Measurements from ENCODE around the gene FCER2. TPM values are rescaled to one million over a fixed set of nuclear protein-coding genes. Genes with fewer than 3 reads are reported as not detected.
"Not testable (repeated sequence)": the region's sequence is repeated elsewhere in the genome, so short reads cannot be mapped to it uniquely, and the experiment has no call there.

Gene FCER2, protein sequence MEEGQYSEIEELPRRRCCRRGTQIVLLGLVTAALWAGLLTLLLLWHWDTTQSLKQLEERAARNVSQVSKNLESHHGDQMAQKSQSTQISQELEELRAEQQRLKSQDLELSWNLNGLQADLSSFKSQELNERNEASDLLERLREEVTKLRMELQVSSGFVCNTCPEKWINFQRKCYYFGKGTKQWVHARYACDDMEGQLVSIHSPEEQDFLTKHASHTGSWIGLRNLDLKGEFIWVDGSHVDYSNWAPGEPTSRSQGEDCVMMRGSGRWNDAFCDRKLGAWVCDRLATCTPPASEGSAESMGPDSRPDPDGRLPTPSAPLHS
- total RNA-seq (2014; rRNA removed; shearing (Covaris generic); ENCODE audit: low replicate concordance), result not detected in 2 replicates

GRCh38 chr19:7701654-7702457, at the start of gene FCER2:
FCER2 (minus strand) TSS chr19:7702131; CDS start chr19:7699760, 2,371 bp downstream.
- no peak for DNase-seq
- Histone ChIP-seq H3K27me3 (peaks cover 59% of the 10 kb centered on the region), H3K9me3 (no peaks in the 10 kb centered on the region), H3K4me3 (no peak within 1 kb of the TSS), H3K36me3 (no peaks in the 10 kb centered on the region)

- no peak for DNase-seq
- Histone ChIP-seq H3K9me3 (peaks cover 8% of the 10 kb centered on the region), H3K36me3 (no peaks in the 10 kb centered on the region), H3K4me3 (no peak overlapping the region), H3K27me3 (peaks cover 34% of the 10 kb centered on the region)
Measured at GRCh38 chr19:7751157-7751783, 49.3 kb upstream of the FCER2 start.

GRCh38 chr19:7748756-7749155, 46.8 kb upstream of the FCER2 start:
- Histone ChIP-seq H3K9me3 (0 out of 2 replicates have a peak, but pooled peaks cover 1% of the 10 kb centered on the region), H3K4me3 (no peak overlapping the region), H3K36me3 (no peaks in the 10 kb centered on the region), H3K27me3 (peaks cover 41% of the 10 kb centered on the region)
- DNase-seq, result peak; percentile 24

DNA sequence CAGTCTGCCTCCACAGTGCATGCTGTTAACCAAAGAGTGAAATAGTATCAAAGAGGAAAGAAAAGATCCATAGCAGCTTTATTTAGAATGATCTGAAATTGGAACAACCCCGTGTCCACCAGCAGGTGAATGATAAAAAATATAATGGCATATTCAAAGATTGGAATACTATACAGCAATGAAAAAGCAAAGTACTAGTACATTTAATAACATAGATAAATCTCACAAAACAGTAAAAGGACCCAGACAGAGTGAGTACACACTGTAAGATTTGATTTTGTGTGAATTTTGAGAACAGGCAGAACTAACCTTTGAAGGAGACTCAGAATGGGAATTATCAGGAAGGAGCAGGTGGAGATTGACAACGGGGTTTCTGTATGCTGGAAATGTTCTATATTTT, 46.2 kb upstream of the FCER2 start:
- Histone ChIP-seq H3K4me3 (no peak overlapping the region), H3K27me3 (peaks cover 43% of the 10 kb centered on the region), H3K36me3 (no peaks in the 10 kb centered on the region), H3K9me3 (0 out of 2 replicates have a peak, but pooled peaks cover 1% of the 10 kb centered on the region)
- DNase-seq, result no peak

DNA sequence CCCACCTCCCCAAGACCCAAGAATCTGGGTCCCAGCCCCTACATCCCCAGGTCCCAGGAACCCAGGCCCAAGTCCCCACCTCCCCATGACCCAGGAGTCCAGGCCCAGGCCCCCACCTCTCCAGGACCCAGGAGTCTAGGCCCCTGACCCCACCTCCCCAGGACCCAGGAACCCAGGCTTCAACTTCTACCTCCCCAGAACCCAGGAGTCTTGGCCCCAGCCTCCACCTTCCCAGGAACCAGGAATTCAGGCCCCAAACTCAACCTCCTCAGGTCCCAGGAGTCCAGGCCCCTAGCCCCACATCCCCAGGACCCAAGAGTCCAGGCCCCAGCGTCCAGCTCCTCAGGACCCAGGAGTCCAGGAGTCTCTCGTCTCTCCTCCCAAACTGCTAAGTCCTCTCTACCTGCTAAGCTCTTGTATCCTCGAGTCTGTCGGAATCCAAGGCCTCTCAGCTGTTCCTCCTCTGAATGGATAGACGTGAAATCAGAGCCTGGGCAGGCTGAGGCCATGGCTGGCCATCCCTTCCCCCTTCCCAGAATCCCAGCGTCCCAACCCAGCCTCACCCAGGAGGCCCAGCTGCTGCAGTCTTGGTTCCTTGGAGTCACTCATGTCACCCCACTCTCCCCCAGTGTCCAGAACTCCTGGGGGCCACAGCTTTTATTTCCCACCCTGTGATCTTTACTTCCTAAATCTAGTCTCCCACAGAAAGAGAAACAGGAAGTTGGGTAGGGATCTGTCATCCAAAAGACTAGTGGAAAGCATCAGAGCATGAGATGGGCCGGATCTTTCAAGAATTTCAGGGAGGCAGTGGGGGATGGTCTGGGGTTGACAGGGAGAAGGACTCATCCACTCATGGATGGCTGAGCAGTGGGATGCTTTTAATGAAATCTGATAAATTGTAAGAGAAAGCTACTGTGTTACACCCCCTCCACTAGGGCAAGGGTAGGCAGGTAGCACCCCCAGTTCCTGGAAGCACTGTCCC, 45.3 kb upstream of the FCER2 start, which contains the start of gene CD209:
TSS of gene CD209 (minus strand) at position 632 of the 982 bp plus-strand sequence. CDS start at position 609, 23 bp downstream.
- DNase-seq, result no peak
- peaks cover 44% of the 10 kb centered on the region for H3K27me3 ChIP-seq
- no peaks in the 10 kb centered on the region for H3K9me3 ChIP-seq
- no peaks in the 10 kb centered on the region for H3K36me3 ChIP-seq
- no peak within 1 kb of the TSS for H3K4me3 ChIP-seq

GRCh38 chr19:7746306-7746705, 44.4 kb upstream of the FCER2 start:
- H3K27me3 ChIP-seq, result peaks cover 50% of the 10 kb centered on the region
- H3K4me3 ChIP-seq, DNase-seq, H3K9me3 ChIP-seq, H3K36me3 ChIP-seq: not testable (repeated sequence)

DNA sequence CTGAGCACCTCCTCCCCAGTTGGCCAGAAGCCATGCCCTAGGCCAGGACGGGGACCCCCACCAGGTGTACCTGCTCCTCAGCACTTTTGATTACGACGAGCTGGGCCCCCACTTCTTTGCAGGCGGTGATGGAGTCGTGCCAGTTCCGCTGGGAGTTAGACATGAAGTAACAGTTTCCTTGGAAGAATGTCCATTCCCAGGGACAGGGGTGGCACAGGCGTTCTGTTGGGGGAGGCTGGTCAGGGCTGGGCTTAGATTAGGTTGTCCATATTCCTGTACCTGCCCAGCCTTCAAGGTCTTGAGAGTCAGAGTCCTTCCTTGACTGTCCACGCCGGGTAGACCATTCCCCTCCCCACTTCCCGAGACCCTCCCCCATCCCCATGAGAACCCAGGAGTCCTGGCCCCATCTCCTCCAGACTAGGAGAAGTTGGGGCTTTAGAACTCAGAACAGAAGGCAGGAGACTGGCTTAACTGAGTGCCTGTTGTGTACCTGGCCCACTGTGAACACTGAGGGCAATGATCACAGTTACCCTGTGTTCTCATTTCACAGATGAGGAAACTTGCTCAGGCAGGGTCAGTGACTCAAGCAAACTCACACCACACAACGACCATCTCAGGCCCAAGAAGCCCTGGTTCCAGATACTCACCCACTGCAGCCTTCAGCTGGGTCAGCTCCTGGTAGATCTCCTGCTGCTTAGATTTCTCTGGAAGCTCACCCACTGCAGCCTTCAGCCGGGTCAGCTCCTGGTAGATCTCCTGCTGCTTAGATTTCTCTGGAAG, 43.1 kb upstream of the FCER2 start:
- Histone ChIP-seq H3K36me3 (no peaks in the 10 kb centered on the region), H3K9me3 (peaks cover 4% of the 10 kb centered on the region; the same call in 1 of the 2 replicates), H3K27me3 (peaks cover 54% of the 10 kb centered on the region), H3K4me3 (no peak overlapping the region)
- no peak for DNase-seq

DNA sequence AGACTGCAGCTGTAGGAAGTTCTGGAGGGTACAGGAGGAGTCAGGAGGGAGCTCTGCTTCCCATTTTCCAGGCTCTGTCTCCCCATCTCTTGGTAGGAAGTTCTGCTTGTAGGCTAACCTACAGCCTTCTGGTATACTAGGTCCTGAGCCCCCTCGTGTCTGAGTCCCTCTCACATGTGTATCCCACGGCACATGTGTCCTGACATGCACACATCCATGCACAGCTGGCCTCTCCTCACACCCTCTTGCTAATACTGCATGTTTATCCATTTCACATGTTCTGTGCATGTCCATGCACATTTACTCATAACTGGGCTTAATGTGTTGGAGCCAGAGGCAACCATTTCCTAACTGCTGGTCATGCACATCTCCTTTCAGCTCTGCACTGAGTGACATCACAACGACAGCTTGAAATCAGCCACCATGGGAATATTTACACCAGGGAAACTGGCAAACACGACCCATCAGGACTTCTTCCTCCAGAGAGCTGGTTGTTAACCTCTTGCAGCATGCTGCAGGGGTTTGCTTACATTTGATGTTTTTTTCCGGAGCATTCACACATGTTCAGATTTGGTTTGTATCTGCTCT, 42.4 kb upstream of the FCER2 start:
- no peak for DNase-seq

GRCh38 chr19:7743425-7743841, 41.5 kb upstream of the FCER2 start:
- H3K4me3 ChIP-seq, result no peak overlapping the region
- H3K36me3 ChIP-seq, result no peaks in the 10 kb centered on the region
- peaks cover 4% of the 10 kb centered on the region; the same call in 1 of the 2 replicates for H3K9me3 ChIP-seq
- peaks cover 59% of the 10 kb centered on the region for H3K27me3 ChIP-seq
- DNase-seq, result no peak

More for the DNA sequence above, 42.4 kb upstream of the FCER2 start:
- H3K4me3 ChIP-seq, result no peak overlapping the region
- peaks cover 61% of the 10 kb centered on the region for H3K27me3 ChIP-seq
- peaks cover 4% of the 10 kb centered on the region; the same call in 1 of the 2 replicates for H3K9me3 ChIP-seq
- H3K36me3 ChIP-seq, result no peaks in the 10 kb centered on the region

GRCh38 chr19:7742991-7743390, 41.1 kb upstream of the FCER2 start:
- Histone ChIP-seq H3K36me3 (no peaks in the 10 kb centered on the region), H3K9me3 (peaks cover 4% of the 10 kb centered on the region; the same call in 1 of the 2 replicates), H3K27me3 (peaks cover 62% of the 10 kb centered on the region), H3K4me3 (no peak overlapping the region)
- DNase-seq, result no peak

GRCh38 chr19:7742575-7742974, 40.6 kb upstream of the FCER2 start:
- H3K27me3 ChIP-seq, result peaks cover 65% of the 10 kb centered on the region
- peaks cover 4% of the 10 kb centered on the region; the same call in 1 of the 2 replicates for H3K9me3 ChIP-seq
- H3K36me3 ChIP-seq, result no peaks in the 10 kb centered on the region
- no peak for DNase-seq
- no peak overlapping the region for H3K4me3 ChIP-seq

GRCh38 chr19:7740682-7741054, 38.7 kb upstream of the FCER2 start:
- Histone ChIP-seq H3K9me3 (peaks cover 4% of the 10 kb centered on the region; the same call in 1 of the 2 replicates), H3K36me3 (no peaks in the 10 kb centered on the region), H3K4me3 (no peak overlapping the region), H3K27me3 (peaks cover 76% of the 10 kb centered on the region)
- DNase-seq, result no peak

DNA sequence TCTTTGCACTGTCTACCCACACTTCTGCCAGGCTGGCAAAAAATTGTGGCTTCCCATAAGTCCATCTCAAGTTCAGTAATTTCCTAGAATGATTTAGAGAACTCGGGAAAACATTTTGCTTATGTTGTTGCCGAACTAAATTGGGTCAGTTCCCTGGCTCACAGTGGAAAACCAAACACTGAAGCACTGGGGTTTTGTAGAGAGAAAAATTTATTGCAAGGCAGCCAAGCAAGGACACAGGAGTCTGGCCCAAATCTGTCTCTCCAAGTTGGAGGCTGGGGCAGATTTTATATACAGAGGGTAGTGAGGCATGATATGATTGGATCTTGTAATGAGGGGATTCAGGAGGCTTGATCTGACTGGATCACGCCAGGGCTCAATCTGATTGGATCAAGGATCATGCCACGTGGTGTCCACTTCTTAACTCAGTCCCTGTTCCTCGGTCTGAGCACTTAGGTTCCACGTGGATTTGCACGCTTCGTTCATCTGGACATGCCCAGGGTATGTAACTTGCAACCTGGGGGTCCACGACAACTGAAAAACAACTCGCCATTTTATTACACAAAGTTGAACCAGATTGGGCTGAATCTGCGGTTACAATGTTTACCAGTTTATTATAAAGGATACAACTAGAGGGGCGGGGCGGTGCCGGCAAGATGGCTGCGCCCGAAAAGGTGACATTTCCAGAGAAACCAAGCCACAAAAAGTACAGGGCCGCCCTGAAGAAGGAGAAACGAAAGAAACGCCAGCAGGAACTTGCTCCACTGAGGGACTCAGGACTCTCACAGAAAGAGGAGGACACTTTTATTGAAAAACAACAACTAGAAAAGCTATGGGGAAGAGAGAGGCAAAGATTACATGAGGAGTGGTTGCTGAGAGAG, 38.1 kb upstream of the FCER2 start:
- DNase-seq, result no peak
- H3K4me3 ChIP-seq, result no peak overlapping the region
- peaks cover 79% of the 10 kb centered on the region for H3K27me3 ChIP-seq
- peaks cover 4% of the 10 kb centered on the region; the same call in 1 of the 2 replicates for H3K9me3 ChIP-seq
- H3K36me3 ChIP-seq, result no peaks in the 10 kb centered on the region

DNA sequence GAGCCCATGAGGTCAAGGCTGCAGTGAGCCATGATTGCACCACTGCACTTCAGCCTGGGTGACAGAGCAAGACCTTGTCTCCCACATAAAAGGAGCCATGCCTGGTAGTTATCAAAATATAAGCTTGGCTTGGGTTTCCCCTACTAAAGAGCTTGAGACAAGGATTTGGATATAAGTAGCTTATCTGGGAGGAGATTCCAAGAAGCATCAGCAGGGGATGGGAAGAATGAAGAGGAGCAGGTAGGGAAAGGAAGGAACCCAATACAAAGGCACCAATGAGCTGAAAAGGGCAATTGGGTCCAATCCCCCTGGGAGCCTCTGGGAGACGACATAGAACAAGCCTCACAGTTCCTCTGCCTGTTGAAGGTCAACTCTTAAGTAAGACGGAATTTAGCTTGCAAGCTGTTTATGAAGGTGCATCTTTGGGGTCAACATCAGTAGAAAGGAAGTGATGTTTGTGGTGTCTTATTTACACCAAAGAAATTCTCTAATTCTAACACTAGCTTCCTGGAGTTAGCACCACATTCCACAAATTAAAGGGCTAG, 37.4 kb upstream of the FCER2 start:
- H3K27me3 ChIP-seq, result peaks cover 79% of the 10 kb centered on the region
- no peak for DNase-seq
- no peaks in the 10 kb centered on the region for H3K36me3 ChIP-seq
- no peak overlapping the region for H3K4me3 ChIP-seq
- H3K9me3 ChIP-seq, result peaks cover 4% of the 10 kb centered on the region; the same call in 1 of the 2 replicates
